Neural cell (in vitro differentiated cells): ENCODE results near the gene CWC25. TPM values are rescaled to one million over a fixed set of nuclear protein-coding genes. Genes with fewer than 3 reads are reported as not detected.

ENCODE experiments used
- H2AFZ ChIP-seq: fragments of 200-600, 300-800 bp; sonication (generic), shearing (Covaris generic); 2 replicates; pipeline ENCODE4 v1.6.0; 2014; ENCODE audit warnings: low read depth, mild to moderate bottlenecking, antibody characterized with exemption, low read length, moderate library complexity
- H3F3A ChIP-seq: fragments of 200-600 bp; shearing (Covaris generic); 2 replicates; pipeline ENCODE4 v1.6.1; 2016; ENCODE audit warnings: mild to moderate bottlenecking, moderate library complexity, mixed read lengths, antibody characterized with exemption, low read length; ENCODE audit not compliant: insufficient read depth, poor library complexity, severe bottlenecking
- H3K27ac ChIP-seq: fragments of 200-600, 300-800 bp; sonication (generic), shearing (Covaris generic); 2 replicates; pipeline ENCODE4 v1.5.1; 2014; ENCODE audit warnings: mild to moderate bottlenecking, low read length, moderate library complexity
- H3K27me3 ChIP-seq: fragments of 300-800, 200-600 bp; sonication (generic), shearing (Covaris generic); 2 replicates; pipeline ENCODE4 v1.6.0; 2014; ENCODE audit warnings: mild to moderate bottlenecking, low read depth, low read length, moderate library complexity; ENCODE audit not compliant: insufficient read depth
- H3K36me3 ChIP-seq: fragments of 300-800, 200-600 bp; sonication (generic), shearing (Covaris generic); 2 replicates; pipeline ENCODE4 v1.5.1; 2014; ENCODE audit warnings: mild to moderate bottlenecking, antibody characterized with exemption, low read length, moderate library complexity; ENCODE audit not compliant: insufficient read depth
- H3K4me2 ChIP-seq: fragments of 300-800, 200-600 bp; sonication (generic), shearing (Covaris generic); 2 replicates; pipeline ENCODE4 v1.6.0; 2014; ENCODE audit warnings: mild to moderate bottlenecking, low read length
- H3K4me3 ChIP-seq: fragments of 300-800, 200-600 bp; sonication (generic), shearing (Covaris generic); 2 replicates; pipeline ENCODE4 v1.5.1; 2014; ENCODE audit warnings: mild to moderate bottlenecking, low read length, moderate library complexity
- H3K79me2 ChIP-seq: fragments of 200-600 bp; shearing (Covaris generic); replicated peaks from 2 replicates; pipeline ENCODE4 v1.6.0; 2014; ENCODE audit warnings: mild to moderate bottlenecking, low read length, moderate library complexity; ENCODE audit not compliant: insufficient read depth
- H3K9ac ChIP-seq: fragments of 300-800, 200-600 bp; sonication (generic), shearing (Covaris generic); 2 replicates; pipeline ENCODE4 v1.6.1; 2016; ENCODE audit warnings: mild to moderate bottlenecking, low read length, mixed read lengths
- H3K9me2 ChIP-seq: fragments of 200-600 bp; shearing (Covaris generic); 2 replicates; pipeline ENCODE4 v1.6.1; 2016; ENCODE audit warnings: mild to moderate bottlenecking, low read length, mixed read lengths; ENCODE audit not compliant: insufficient read depth
- H3K9me3 ChIP-seq: fragments of 200-600, 300-800 bp; sonication (generic), shearing (Covaris generic); 2 replicates; pipeline ENCODE4 v1.6.1; 2016; ENCODE audit warnings: mild to moderate bottlenecking, mixed run types, low read length, moderate library complexity, mixed read lengths
- H4K20me1 ChIP-seq: fragments of 200-600 bp; shearing (Covaris generic); 2 replicates; pipeline ENCODE4 v1.6.1; 2016; ENCODE audit warnings: mild to moderate bottlenecking, mixed run types; ENCODE audit not compliant: insufficient read depth
- EP300 ChIP-seq: fragments of 450-650 bp; conservative IDR thresholded peaks from 2 replicates; pipeline ENCODE4 v1.6.1; 2014; ENCODE audit warnings: antibody characterized with exemption, mild to moderate bottlenecking, moderate library complexity; ENCODE audit not compliant: poor library complexity, severe bottlenecking
- EZH2 ChIP-seq: fragments of 200-600, 300-800 bp; shearing (Covaris generic), sonication (generic); IDR thresholded peaks from 2 replicates; pipeline ENCODE4 v1.6.1; 2014; ENCODE audit warnings: antibody characterized with exemption, low read length, borderline replicate concordance, mild to moderate bottlenecking; ENCODE audit not compliant: insufficient read depth, poor library complexity, severe bottlenecking
- MXI1 ChIP-seq: fragments of 450-650 bp; conservative IDR thresholded peaks from 2 replicates; pipeline ENCODE4 v1.6.1; 2014; ENCODE audit warnings: antibody characterized with exemption, mild to moderate bottlenecking; ENCODE audit not compliant: poor library complexity, severe bottlenecking
- POLR2AphosphoS5 ChIP-seq: IDR thresholded peaks from 2 replicates; pipeline ENCODE4 v1.6.1; 2012
- RAD21 ChIP-seq: fragments of 450-650 bp; conservative IDR thresholded peaks from 2 replicates; pipeline ENCODE4 v1.6.1; 2014; ENCODE audit warnings: antibody characterized with exemption, mild to moderate bottlenecking, moderate library complexity
- SMC3 ChIP-seq: fragments of 450-650 bp; conservative IDR thresholded peaks from 2 replicates; pipeline ENCODE4 v1.6.1; 2014; ENCODE audit warnings: antibody characterized with exemption, mild to moderate bottlenecking, moderate library complexity; ENCODE audit not compliant: poor library complexity
- TAF1 ChIP-seq: IDR thresholded peaks from 2 replicates; pipeline ENCODE4 v1.6.1; 2012; ENCODE audit warnings: low read depth
- polyA plus RNA-seq: library from polyadenylated mRNA; depleted of rRNA; stranded (reverse); fragments of >200 nt; gene quantifications from 2 replicates; pipeline ENCODE4 v1.2.3, GENCODE V29; 2014
- TF ChIP-seq, protein P1 (sequence below): IDR thresholded peaks from 2 replicates; pipeline ENCODE4 v1.6.1; 2012; ENCODE audit warnings: borderline replicate concordance
- TF ChIP-seq, protein P2 (sequence below): fragments of 450-650 bp; IDR thresholded peaks from 2 replicates; pipeline ENCODE4 v1.5.1; 2014; ENCODE audit warnings: antibody characterized with exemption, mild to moderate bottlenecking, moderate library complexity; ENCODE audit not compliant: poor library complexity, severe bottlenecking

Gene CWC25
- polyA plus RNA-seq, 1 donor from 2014 or later, result 15.4 TPM

DNA sequence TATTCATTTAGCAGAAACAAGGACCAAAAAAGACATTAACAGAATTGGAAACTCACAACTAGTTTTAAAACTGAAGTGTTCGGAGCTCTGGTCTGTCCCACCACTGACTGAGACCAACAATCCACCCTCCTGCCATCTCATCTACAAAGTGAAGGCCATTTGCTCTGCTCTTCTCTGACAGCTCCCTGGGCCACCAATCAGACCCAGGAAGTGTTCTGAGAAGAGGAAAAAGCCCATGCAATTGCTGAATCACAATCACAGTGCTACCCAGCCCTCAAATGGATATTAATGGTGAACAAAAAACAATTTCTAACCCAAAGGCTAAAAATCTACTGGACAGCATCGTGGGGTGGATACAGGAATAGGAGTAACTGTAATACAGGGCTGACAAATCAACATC lies 26.3 kb upstream of the CWC25 start:
- peak overlapping the region; percentile 82 for H3K4me3 ChIP-seq
- H4K20me1 ChIP-seq, result no peaks in the 10 kb centered on the region
- H2AFZ ChIP-seq, result no peak overlapping the region
- H3K9me2 ChIP-seq, result no peaks in the 10 kb centered on the region
- no peaks in the 10 kb centered on the region for H3K27me3 ChIP-seq
- no peak overlapping the region for H3K27ac ChIP-seq
- TF ChIP-seq SMC3, result no peak
- TF ChIP-seq EZH2, result no peak
- TF ChIP-seq MXI1, result no peak
- no peak for TF ChIP-seq EP300
- TF ChIP-seq POLR2AphosphoS5, result no peak
- TF ChIP-seq TAF1, result no peak
- TF ChIP-seq RAD21, result no peak
- TF ChIP-seq, protein P1, sequence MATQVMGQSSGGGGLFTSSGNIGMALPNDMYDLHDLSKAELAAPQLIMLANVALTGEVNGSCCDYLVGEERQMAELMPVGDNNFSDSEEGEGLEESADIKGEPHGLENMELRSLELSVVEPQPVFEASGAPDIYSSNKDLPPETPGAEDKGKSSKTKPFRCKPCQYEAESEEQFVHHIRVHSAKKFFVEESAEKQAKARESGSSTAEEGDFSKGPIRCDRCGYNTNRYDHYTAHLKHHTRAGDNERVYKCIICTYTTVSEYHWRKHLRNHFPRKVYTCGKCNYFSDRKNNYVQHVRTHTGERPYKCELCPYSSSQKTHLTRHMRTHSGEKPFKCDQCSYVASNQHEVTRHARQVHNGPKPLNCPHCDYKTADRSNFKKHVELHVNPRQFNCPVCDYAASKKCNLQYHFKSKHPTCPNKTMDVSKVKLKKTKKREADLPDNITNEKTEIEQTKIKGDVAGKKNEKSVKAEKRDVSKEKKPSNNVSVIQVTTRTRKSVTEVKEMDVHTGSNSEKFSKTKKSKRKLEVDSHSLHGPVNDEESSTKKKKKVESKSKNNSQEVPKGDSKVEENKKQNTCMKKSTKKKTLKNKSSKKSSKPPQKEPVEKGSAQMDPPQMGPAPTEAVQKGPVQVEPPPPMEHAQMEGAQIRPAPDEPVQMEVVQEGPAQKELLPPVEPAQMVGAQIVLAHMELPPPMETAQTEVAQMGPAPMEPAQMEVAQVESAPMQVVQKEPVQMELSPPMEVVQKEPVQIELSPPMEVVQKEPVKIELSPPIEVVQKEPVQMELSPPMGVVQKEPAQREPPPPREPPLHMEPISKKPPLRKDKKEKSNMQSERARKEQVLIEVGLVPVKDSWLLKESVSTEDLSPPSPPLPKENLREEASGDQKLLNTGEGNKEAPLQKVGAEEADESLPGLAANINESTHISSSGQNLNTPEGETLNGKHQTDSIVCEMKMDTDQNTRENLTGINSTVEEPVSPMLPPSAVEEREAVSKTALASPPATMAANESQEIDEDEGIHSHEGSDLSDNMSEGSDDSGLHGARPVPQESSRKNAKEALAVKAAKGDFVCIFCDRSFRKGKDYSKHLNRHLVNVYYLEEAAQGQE, result no peak
- H3K4me2 ChIP-seq, result peak overlapping the region; percentile 97
- no peaks in the 10 kb centered on the region for H3K9me3 ChIP-seq
- H3F3A ChIP-seq, result peaks cover 4% of the 10 kb centered on the region
- H3K36me3 ChIP-seq, result peaks cover 5% of the 10 kb centered on the region
- peak overlapping the region; percentile 78 for H3K9ac ChIP-seq
- peaks cover 21% of the 10 kb centered on the region for H3K79me2 ChIP-seq

DNA sequence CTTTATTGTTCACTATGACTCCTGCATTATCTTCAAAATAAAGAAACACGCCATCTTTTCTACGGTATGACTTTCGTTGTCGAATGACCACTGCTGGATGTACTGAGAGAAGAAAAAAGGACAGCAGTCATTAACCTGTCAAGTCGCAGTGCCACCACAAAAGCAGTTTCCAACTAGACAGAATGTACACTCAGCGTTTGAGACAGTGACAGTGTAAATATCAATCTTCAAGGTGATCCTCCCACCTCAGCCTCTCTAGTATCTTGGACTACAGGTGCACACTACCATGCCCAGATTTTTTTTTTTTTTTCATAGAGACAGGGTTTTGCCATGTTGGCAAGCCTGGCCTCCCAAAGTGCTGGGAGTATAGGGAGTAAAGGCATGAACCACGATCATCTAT lies 25.3 kb upstream of the CWC25 start:
- Histone ChIP-seq H3K27ac (no peak overlapping the region), H3K9me3 (no peaks in the 10 kb centered on the region), H3K4me3 (peak overlapping the region; percentile 82), H3K4me2 (no peak overlapping the region), H3K27me3 (no peaks in the 10 kb centered on the region), H2AFZ (no peak overlapping the region), H4K20me1 (no peaks in the 10 kb centered on the region), H3K9ac (no peak overlapping the region), H3F3A (peaks cover 4% of the 10 kb centered on the region), H3K79me2 (peaks cover 21% of the 10 kb centered on the region), H3K36me3 (peaks cover 5% of the 10 kb centered on the region), H3K9me2 (no peaks in the 10 kb centered on the region)
- TF ChIP-seq, protein P1, result no peak
- TF ChIP-seq EP300, result no peak
- TF ChIP-seq MXI1, result no peak
- no peak for TF ChIP-seq RAD21
- TF ChIP-seq TAF1, result no peak
- TF ChIP-seq, protein P2, sequence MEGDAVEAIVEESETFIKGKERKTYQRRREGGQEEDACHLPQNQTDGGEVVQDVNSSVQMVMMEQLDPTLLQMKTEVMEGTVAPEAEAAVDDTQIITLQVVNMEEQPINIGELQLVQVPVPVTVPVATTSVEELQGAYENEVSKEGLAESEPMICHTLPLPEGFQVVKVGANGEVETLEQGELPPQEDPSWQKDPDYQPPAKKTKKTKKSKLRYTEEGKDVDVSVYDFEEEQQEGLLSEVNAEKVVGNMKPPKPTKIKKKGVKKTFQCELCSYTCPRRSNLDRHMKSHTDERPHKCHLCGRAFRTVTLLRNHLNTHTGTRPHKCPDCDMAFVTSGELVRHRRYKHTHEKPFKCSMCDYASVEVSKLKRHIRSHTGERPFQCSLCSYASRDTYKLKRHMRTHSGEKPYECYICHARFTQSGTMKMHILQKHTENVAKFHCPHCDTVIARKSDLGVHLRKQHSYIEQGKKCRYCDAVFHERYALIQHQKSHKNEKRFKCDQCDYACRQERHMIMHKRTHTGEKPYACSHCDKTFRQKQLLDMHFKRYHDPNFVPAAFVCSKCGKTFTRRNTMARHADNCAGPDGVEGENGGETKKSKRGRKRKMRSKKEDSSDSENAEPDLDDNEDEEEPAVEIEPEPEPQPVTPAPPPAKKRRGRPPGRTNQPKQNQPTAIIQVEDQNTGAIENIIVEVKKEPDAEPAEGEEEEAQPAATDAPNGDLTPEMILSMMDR, result no peak
- no peak for TF ChIP-seq EZH2
- TF ChIP-seq SMC3, result no peak
- no peak for TF ChIP-seq POLR2AphosphoS5
